ENCODE data around the gene FYCO1.

FYCO1 gene

GRCh38 chr3:45915059-45915439, 80.6 kb downstream of the FYCO1 start:
- DNase-seq (ENCODE audit: low spot score), result no peak

- DNase-seq (ENCODE audit: low spot score), result no peak
Observed at GRCh38 chr3:45914362-45915058, 81.1 kb downstream of the FYCO1 start.

GRCh38 chr3:45912435-45912834, 83.2 kb downstream of the FYCO1 start:
- no peak for DNase-seq (ENCODE audit: low spot score)

- DNase-seq (ENCODE audit: low spot score), result no peak
Observed at GRCh38 chr3:45911511-45912226, 84.0 kb downstream of the FYCO1 start.

- DNase-seq (ENCODE audit: low spot score), result no peak
Observed at GRCh38 chr3:45910892-45911291, 84.7 kb downstream of the FYCO1 start.

- no peak for DNase-seq (ENCODE audit: low spot score)
Observed at GRCh38 chr3:45909542-45909941, 86.1 kb downstream of the FYCO1 start.

- DNase-seq (ENCODE audit: low spot score), result no peak
Observed at GRCh38 chr3:45908761-45909160, 86.9 kb downstream of the FYCO1 start.

- DNase-seq (ENCODE audit: low spot score), result no peak
Observed at GRCh38 chr3:45907769-45908705, 87.6 kb downstream of the FYCO1 start.

GRCh38 chr3:45906681-45907407, 88.8 kb downstream of the FYCO1 start:
- no peak for DNase-seq (ENCODE audit: low spot score)

- no peak for DNase-seq (ENCODE audit: low spot score)
Observed at GRCh38 chr3:45905755-45906154, 89.9 kb downstream of the FYCO1 start.

- DNase-seq (ENCODE audit: low spot score), result no peak
Observed at GRCh38 chr3:45904931-45905330, 90.7 kb downstream of the FYCO1 start.

GRCh38 chr3:45896956-45897355, 98.7 kb downstream of the FYCO1 start:
- DNase-seq (ENCODE audit: low spot score), result no peak

- no peak for DNase-seq (ENCODE audit: low spot score)
Observed at GRCh38 chr3:45895686-45896468, 99.7 kb downstream of the FYCO1 start.

- DNase-seq (ENCODE audit: low spot score), result no peak
Observed at GRCh38 chr3:45894015-45894414, 101.6 kb downstream of the FYCO1 start.

- DNase-seq (ENCODE audit: low spot score), result no peak
Observed at GRCh38 chr3:45892161-45892560, 103.5 kb downstream of the FYCO1 start.

GRCh38 chr3:45890405-45890804, 105.2 kb downstream of the FYCO1 start:
- no peak for DNase-seq (ENCODE audit: low spot score)

GRCh38 chr3:45889337-45889736, 106.3 kb downstream of the FYCO1 start:
- no peak for DNase-seq (ENCODE audit: low spot score)

- no peak for DNase-seq (ENCODE audit: low spot score)
Observed at GRCh38 chr3:45887759-45888511, 107.7 kb downstream of the FYCO1 start.

- DNase-seq (ENCODE audit: low spot score), result no peak
Observed at GRCh38 chr3:45887285-45887684, 108.3 kb downstream of the FYCO1 start.

GRCh38 chr3:45885979-45886705, 109.5 kb downstream of the FYCO1 start, which contains the start of gene CCR9:
CCR9 (plus strand) TSS chr3:45886543; CDS start chr3:45894934, 8,391 bp downstream.
- no peak for DNase-seq (ENCODE audit: low spot score)

Measured in hematopoietic multipotent progenitor cell treated with erythropoietin and hydrocortisone succinate and interleukin-3 and kit ligand, for 15 days (in vitro differentiated cells).